ENCODE data around the gene TAF4. TPM values are rescaled to one million over a fixed set of nuclear protein-coding genes. Genes with fewer than 3 reads are reported as not detected.
A peak's percentile ranks its signal among the peaks of the same experiment; 100 is the strongest.

Gene TAF4
- total and polyA plus RNA-seq, 2 of the 13 experiments (the other 11 are each of a cell fraction or from before 2014, with no cell fraction given), result 5.9 to 12.0 TPM

- TF ChIP-seq IRF2 (CRISPR knock-in tag; IDR thresholded peaks at IDR 0.05) (0 out of 2 replicates have a peak, but pooled peaks have one; percentile 15), MED8 (CRISPR knock-in tag; IDR thresholded peaks at IDR 0.05; ENCODE audit: insufficient replicate concordance) (no peak), KDM4B (CRISPR knock-in tag; IDR thresholded peaks at IDR 0.05) (no peak), ATF7 (IDR thresholded peaks at IDR 0.05) (no peak), ATF7 (CRISPR knock-in tag; IDR thresholded peaks at IDR 0.05) (0 out of 2 replicates have a peak, but pooled peaks have one; percentile 32), ZNF460 (CRISPR knock-in tag; IDR thresholded peaks at IDR 0.05; ENCODE audit: borderline replicate concordance) (peak; percentile 22; the same call in 1 of the 2 replicates), ZFAT (CRISPR knock-in tag; conservative IDR thresholded peaks at IDR 0.05) (no peak), ZBTB38 (CRISPR knock-in tag; IDR thresholded peaks at IDR 0.05) (peak; percentile 93), ZNF292 (CRISPR knock-in tag; IDR thresholded peaks at IDR 0.05; ENCODE audit: borderline replicate concordance, low read depth) (peak; percentile 57; the same call in 1 of the 2 replicates), TARDBP (CRISPR knock-in tag; IDR thresholded peaks at IDR 0.05) (peak; percentile 20; the same call in 1 of the 2 replicates), TEF (CRISPR knock-in tag; IDR thresholded peaks at IDR 0.05) (no peak), SIX1 (CRISPR knock-in tag; IDR thresholded peaks at IDR 0.05; ENCODE audit: borderline replicate concordance) (no peak), ZNF777 (CRISPR knock-in tag; IDR thresholded peaks at IDR 0.05) (peak; percentile 79), FOXA3 (CRISPR knock-in tag; IDR thresholded peaks at IDR 0.05) (peak; percentile 53), IKZF5 (CRISPR knock-in tag; IDR thresholded peaks at IDR 0.05) (no peak)
- TF ChIP-seq, protein P1, sequence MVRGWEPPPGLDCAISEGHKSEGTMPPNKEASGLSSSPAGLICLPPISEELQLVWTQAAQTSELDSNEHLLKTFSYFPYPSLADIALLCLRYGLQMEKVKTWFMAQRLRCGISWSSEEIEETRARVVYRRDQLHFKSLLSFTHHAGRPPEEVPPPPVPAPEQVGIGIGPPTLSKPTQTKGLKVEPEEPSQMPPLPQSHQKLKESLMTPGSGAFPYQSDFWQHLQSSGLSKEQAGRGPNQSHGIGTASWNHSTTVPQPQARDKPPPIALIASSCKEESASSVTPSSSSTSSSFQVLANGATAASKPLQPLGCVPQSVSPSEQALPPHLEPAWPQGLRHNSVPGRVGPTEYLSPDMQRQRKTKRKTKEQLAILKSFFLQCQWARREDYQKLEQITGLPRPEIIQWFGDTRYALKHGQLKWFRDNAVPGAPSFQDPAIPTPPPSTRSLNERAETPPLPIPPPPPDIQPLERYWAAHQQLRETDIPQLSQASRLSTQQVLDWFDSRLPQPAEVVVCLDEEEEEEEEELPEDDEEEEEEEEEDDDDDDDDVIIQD (CRISPR knock-in tag; IDR thresholded peaks at IDR 0.05; ENCODE audit: low read depth), result 0 out of 2 replicates have a peak, but pooled peaks have one; percentile 41
- TF ChIP-seq, protein P2, sequence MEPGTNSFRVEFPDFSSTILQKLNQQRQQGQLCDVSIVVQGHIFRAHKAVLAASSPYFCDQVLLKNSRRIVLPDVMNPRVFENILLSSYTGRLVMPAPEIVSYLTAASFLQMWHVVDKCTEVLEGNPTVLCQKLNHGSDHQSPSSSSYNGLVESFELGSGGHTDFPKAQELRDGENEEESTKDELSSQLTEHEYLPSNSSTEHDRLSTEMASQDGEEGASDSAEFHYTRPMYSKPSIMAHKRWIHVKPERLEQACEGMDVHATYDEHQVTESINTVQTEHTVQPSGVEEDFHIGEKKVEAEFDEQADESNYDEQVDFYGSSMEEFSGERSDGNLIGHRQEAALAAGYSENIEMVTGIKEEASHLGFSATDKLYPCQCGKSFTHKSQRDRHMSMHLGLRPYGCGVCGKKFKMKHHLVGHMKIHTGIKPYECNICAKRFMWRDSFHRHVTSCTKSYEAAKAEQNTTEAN (CRISPR knock-in tag; conservative IDR thresholded peaks at IDR 0.05), result peak; percentile 98
- TF ChIP-seq, protein P3, sequence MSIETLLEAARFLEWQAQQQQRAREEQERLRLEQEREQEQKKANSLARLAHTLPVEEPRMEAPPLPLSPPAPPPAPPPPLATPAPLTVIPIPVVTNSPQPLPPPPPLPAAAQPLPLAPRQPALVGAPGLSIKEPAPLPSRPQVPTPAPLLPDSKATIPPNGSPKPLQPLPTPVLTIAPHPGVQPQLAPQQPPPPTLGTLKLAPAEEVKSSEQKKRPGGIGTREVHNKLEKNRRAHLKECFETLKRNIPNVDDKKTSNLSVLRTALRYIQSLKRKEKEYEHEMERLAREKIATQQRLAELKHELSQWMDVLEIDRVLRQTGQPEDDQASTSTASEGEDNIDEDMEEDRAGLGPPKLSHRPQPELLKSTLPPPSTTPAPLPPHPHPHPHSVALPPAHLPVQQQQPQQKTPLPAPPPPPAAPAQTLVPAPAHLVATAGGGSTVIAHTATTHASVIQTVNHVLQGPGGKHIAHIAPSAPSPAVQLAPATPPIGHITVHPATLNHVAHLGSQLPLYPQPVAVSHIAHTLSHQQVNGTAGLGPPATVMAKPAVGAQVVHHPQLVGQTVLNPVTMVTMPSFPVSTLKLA (IDR thresholded peaks at IDR 0.05), result peak; percentile 29; the same call in 1 of the 2 replicates
These were observed 41.7 kb downstream of the TAF4 start (continued) for GRCh38 chr20:62023935-62024334.

Measured in HepG2 (cell line).